ENCODE measurements around the gene BICD2.

BICD2 gene

GRCh38 chr9:92663126-92663525 is 101.5 kb downstream of the BICD2 start:
- TF ChIP-seq CTCF (conservative IDR thresholded peaks at IDR 0.05) (no peak), ZFX (IDR thresholded peaks at IDR 0.05) (no peak)
- H3K27ac ChIP-seq, result no peak overlapping the region

GRCh38 chr9:92661743-92662142 is 102.9 kb downstream of the BICD2 start:
- no peak overlapping the region for H3K27ac ChIP-seq
- TF ChIP-seq ZFX (IDR thresholded peaks at IDR 0.05) (no peak), CTCF (conservative IDR thresholded peaks at IDR 0.05) (no peak)

All from C4-2B (cell line).